DND-41 (cell line): ENCODE data around the gene TSHZ2.

Experiments used
- EZH2 ChIP-seq: IDR thresholded peaks from 3 replicates; pipeline ENCODE4 v1.6.1; 2012; ENCODE audit warnings: borderline replicate concordance, low read depth, mild to moderate bottlenecking, moderate library complexity, low read length, inconsistent platforms; ENCODE audit not compliant: severe bottlenecking
- TF ChIP-seq, protein P1 (sequence below): IDR thresholded peaks from 2 replicates; pipeline ENCODE4 v1.5.1; 2012; ENCODE audit warnings: borderline replicate concordance, low read length, moderate library complexity, mild to moderate bottlenecking; ENCODE audit not compliant: poor library complexity, severe bottlenecking; ENCODE audit errors: extremely low read depth

DNA sequence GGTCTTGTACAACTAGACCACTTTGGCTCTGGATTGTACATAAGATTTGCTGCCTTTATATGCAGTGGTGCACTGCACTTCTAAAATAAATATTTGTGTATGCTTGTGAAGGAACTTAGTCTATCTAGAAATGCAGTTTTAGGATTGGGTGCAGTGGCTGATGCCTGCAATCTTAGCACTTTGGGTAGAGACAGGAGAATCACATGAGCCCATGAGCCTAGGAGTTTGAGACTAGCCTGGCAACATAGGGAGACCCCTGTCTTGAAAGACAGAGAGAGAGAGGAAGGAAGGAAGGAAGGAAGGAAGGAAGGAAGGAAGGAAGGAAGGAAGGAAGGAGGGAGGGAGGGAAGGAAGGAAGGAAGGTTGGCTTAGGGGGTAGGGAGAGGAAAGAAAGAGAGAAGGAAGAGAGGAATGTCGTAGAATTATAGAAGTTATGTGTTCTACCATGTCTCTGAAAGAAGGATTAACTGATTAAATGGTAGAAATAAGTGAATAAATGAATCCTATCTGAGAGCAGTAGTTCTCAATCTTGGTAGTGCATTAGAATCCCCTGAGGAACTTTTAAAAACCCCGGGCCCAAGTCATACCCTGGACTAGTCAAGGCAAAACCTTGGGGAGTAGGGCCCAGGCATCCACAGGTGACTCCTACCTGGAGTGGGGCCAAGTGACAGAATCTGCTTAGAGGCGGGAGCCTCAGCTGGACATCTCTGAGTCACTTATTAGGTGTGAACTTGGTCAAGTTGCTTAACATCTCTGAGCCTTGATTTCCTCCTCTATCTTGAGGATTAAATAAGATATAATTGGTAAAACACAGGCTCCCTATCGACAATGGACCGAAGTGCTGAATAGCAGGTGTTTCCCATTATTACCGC lies 491.2 kb downstream of the TSHZ2 start:
- TF ChIP-seq, protein P1, sequence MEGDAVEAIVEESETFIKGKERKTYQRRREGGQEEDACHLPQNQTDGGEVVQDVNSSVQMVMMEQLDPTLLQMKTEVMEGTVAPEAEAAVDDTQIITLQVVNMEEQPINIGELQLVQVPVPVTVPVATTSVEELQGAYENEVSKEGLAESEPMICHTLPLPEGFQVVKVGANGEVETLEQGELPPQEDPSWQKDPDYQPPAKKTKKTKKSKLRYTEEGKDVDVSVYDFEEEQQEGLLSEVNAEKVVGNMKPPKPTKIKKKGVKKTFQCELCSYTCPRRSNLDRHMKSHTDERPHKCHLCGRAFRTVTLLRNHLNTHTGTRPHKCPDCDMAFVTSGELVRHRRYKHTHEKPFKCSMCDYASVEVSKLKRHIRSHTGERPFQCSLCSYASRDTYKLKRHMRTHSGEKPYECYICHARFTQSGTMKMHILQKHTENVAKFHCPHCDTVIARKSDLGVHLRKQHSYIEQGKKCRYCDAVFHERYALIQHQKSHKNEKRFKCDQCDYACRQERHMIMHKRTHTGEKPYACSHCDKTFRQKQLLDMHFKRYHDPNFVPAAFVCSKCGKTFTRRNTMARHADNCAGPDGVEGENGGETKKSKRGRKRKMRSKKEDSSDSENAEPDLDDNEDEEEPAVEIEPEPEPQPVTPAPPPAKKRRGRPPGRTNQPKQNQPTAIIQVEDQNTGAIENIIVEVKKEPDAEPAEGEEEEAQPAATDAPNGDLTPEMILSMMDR = no peak
- no peak for TF ChIP-seq EZH2
